Neural cell (in vitro differentiated cells): ENCODE results near the gene ZNHIT2. TPM values are rescaled to one million over a fixed set of nuclear protein-coding genes. Genes with fewer than 3 reads are reported as not detected.

Source experiments
- H2AFZ ChIP-seq: fragments of 200-600, 300-800 bp; sonication (generic), shearing (Covaris generic); 2 replicates; pipeline ENCODE4 v1.6.0; 2014; ENCODE audit warnings: low read depth, mild to moderate bottlenecking, antibody characterized with exemption, low read length, moderate library complexity
- H3F3A ChIP-seq: fragments of 200-600 bp; shearing (Covaris generic); 2 replicates; pipeline ENCODE4 v1.6.1; 2016; ENCODE audit warnings: mild to moderate bottlenecking, moderate library complexity, mixed read lengths, antibody characterized with exemption, low read length; ENCODE audit not compliant: insufficient read depth, poor library complexity, severe bottlenecking
- H3K27ac ChIP-seq: fragments of 200-600, 300-800 bp; sonication (generic), shearing (Covaris generic); 2 replicates; pipeline ENCODE4 v1.5.1; 2014; ENCODE audit warnings: mild to moderate bottlenecking, low read length, moderate library complexity
- H3K27me3 ChIP-seq: fragments of 300-800, 200-600 bp; sonication (generic), shearing (Covaris generic); 2 replicates; pipeline ENCODE4 v1.6.0; 2014; ENCODE audit warnings: mild to moderate bottlenecking, low read depth, low read length, moderate library complexity; ENCODE audit not compliant: insufficient read depth
- H3K36me3 ChIP-seq: fragments of 300-800, 200-600 bp; sonication (generic), shearing (Covaris generic); 2 replicates; pipeline ENCODE4 v1.5.1; 2014; ENCODE audit warnings: mild to moderate bottlenecking, antibody characterized with exemption, low read length, moderate library complexity; ENCODE audit not compliant: insufficient read depth
- H3K4me2 ChIP-seq: fragments of 300-800, 200-600 bp; sonication (generic), shearing (Covaris generic); 2 replicates; pipeline ENCODE4 v1.6.0; 2014; ENCODE audit warnings: mild to moderate bottlenecking, low read length
- H3K4me3 ChIP-seq: fragments of 300-800, 200-600 bp; sonication (generic), shearing (Covaris generic); 2 replicates; pipeline ENCODE4 v1.5.1; 2014; ENCODE audit warnings: mild to moderate bottlenecking, low read length, moderate library complexity
- H3K79me2 ChIP-seq: fragments of 200-600 bp; shearing (Covaris generic); replicated peaks from 2 replicates; pipeline ENCODE4 v1.6.0; 2014; ENCODE audit warnings: mild to moderate bottlenecking, low read length, moderate library complexity; ENCODE audit not compliant: insufficient read depth
- H3K9ac ChIP-seq: fragments of 300-800, 200-600 bp; sonication (generic), shearing (Covaris generic); 2 replicates; pipeline ENCODE4 v1.6.1; 2016; ENCODE audit warnings: mild to moderate bottlenecking, low read length, mixed read lengths
- H3K9me2 ChIP-seq: fragments of 200-600 bp; shearing (Covaris generic); 2 replicates; pipeline ENCODE4 v1.6.1; 2016; ENCODE audit warnings: mild to moderate bottlenecking, low read length, mixed read lengths; ENCODE audit not compliant: insufficient read depth
- H3K9me3 ChIP-seq: fragments of 200-600, 300-800 bp; sonication (generic), shearing (Covaris generic); 2 replicates; pipeline ENCODE4 v1.6.1; 2016; ENCODE audit warnings: mild to moderate bottlenecking, mixed run types, low read length, moderate library complexity, mixed read lengths
- H4K20me1 ChIP-seq: fragments of 200-600 bp; shearing (Covaris generic); 2 replicates; pipeline ENCODE4 v1.6.1; 2016; ENCODE audit warnings: mild to moderate bottlenecking, mixed run types; ENCODE audit not compliant: insufficient read depth
- EP300 ChIP-seq: fragments of 450-650 bp; conservative IDR thresholded peaks from 2 replicates; pipeline ENCODE4 v1.6.1; 2014; ENCODE audit warnings: antibody characterized with exemption, mild to moderate bottlenecking, moderate library complexity; ENCODE audit not compliant: poor library complexity, severe bottlenecking
- EZH2 ChIP-seq: fragments of 200-600, 300-800 bp; shearing (Covaris generic), sonication (generic); IDR thresholded peaks from 2 replicates; pipeline ENCODE4 v1.6.1; 2014; ENCODE audit warnings: antibody characterized with exemption, low read length, borderline replicate concordance, mild to moderate bottlenecking; ENCODE audit not compliant: insufficient read depth, poor library complexity, severe bottlenecking
- MXI1 ChIP-seq: fragments of 450-650 bp; conservative IDR thresholded peaks from 2 replicates; pipeline ENCODE4 v1.6.1; 2014; ENCODE audit warnings: antibody characterized with exemption, mild to moderate bottlenecking; ENCODE audit not compliant: poor library complexity, severe bottlenecking
- POLR2AphosphoS5 ChIP-seq: IDR thresholded peaks from 2 replicates; pipeline ENCODE4 v1.6.1; 2012
- RAD21 ChIP-seq: fragments of 450-650 bp; conservative IDR thresholded peaks from 2 replicates; pipeline ENCODE4 v1.6.1; 2014; ENCODE audit warnings: antibody characterized with exemption, mild to moderate bottlenecking, moderate library complexity
- SMC3 ChIP-seq: fragments of 450-650 bp; conservative IDR thresholded peaks from 2 replicates; pipeline ENCODE4 v1.6.1; 2014; ENCODE audit warnings: antibody characterized with exemption, mild to moderate bottlenecking, moderate library complexity; ENCODE audit not compliant: poor library complexity
- TAF1 ChIP-seq: IDR thresholded peaks from 2 replicates; pipeline ENCODE4 v1.6.1; 2012; ENCODE audit warnings: low read depth
- polyA plus RNA-seq: library from polyadenylated mRNA; depleted of rRNA; stranded (reverse); fragments of >200 nt; gene quantifications from 2 replicates; pipeline ENCODE4 v1.2.3, GENCODE V29; 2014
- TF ChIP-seq, protein P1 (sequence below): IDR thresholded peaks from 2 replicates; pipeline ENCODE4 v1.6.1; 2012; ENCODE audit warnings: borderline replicate concordance
- TF ChIP-seq, protein P2 (sequence below): fragments of 450-650 bp; IDR thresholded peaks from 2 replicates; pipeline ENCODE4 v1.5.1; 2014; ENCODE audit warnings: antibody characterized with exemption, mild to moderate bottlenecking, moderate library complexity; ENCODE audit not compliant: poor library complexity, severe bottlenecking

ZNHIT2 gene
- polyA plus RNA-seq, 1 donor from 2014 or later = 7.0 TPM

DNA sequence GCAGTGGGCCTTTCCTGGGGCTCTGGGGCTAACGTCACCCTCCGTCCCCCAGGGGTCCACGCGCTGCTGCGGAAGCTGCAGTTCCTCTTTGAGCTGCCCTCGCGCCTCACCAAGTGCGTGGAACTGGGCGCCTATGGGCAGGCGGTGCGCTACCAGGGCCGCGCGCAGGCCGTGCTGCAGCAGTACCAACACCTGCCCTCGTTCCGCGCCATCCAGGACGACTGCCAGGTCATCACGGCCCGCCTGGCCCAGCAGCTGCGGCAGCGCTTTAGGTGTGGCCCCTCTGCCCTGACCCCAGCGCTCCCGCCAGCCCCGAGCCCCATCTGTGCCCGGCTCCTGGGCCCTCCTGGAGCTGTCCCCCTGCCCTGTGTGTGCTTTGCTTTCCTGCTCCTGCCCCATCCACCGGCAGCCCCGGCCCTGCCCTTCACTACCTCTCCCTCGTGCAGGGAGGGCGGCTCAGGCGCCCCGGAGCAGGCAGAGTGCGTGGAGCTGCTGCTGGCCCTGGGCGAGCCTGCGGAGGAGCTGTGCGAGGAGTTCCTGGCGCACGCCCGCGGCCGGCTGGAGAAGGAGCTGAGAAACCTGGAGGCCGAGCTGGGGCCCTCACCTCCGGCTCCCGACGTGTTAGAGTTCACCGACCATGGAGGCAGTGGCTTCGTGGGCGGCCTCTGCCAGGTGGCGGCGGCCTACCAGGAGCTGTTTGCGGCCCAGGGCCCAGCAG, 9.6 kb downstream of the ZNHIT2 start:
- Histone ChIP-seq H2AFZ (no peak overlapping the region), H3K9ac (no peak overlapping the region), H3K4me2 (no peak overlapping the region), H3K4me3 (no peak overlapping the region), H3K79me2 (peaks cover 3% of the 10 kb centered on the region), H3K27ac (no peak overlapping the region), H3K9me2 (no peaks in the 10 kb centered on the region), H3K9me3 (no peaks in the 10 kb centered on the region), H3F3A (no peaks in the 10 kb centered on the region), H4K20me1 (no peaks in the 10 kb centered on the region), H3K36me3 (no peaks in the 10 kb centered on the region), H3K27me3 (no peaks in the 10 kb centered on the region)
- TF ChIP-seq EZH2 (no peak), RAD21 (no peak), TAF1 (no peak)
- TF ChIP-seq, protein P1, sequence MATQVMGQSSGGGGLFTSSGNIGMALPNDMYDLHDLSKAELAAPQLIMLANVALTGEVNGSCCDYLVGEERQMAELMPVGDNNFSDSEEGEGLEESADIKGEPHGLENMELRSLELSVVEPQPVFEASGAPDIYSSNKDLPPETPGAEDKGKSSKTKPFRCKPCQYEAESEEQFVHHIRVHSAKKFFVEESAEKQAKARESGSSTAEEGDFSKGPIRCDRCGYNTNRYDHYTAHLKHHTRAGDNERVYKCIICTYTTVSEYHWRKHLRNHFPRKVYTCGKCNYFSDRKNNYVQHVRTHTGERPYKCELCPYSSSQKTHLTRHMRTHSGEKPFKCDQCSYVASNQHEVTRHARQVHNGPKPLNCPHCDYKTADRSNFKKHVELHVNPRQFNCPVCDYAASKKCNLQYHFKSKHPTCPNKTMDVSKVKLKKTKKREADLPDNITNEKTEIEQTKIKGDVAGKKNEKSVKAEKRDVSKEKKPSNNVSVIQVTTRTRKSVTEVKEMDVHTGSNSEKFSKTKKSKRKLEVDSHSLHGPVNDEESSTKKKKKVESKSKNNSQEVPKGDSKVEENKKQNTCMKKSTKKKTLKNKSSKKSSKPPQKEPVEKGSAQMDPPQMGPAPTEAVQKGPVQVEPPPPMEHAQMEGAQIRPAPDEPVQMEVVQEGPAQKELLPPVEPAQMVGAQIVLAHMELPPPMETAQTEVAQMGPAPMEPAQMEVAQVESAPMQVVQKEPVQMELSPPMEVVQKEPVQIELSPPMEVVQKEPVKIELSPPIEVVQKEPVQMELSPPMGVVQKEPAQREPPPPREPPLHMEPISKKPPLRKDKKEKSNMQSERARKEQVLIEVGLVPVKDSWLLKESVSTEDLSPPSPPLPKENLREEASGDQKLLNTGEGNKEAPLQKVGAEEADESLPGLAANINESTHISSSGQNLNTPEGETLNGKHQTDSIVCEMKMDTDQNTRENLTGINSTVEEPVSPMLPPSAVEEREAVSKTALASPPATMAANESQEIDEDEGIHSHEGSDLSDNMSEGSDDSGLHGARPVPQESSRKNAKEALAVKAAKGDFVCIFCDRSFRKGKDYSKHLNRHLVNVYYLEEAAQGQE = no peak

DNA sequence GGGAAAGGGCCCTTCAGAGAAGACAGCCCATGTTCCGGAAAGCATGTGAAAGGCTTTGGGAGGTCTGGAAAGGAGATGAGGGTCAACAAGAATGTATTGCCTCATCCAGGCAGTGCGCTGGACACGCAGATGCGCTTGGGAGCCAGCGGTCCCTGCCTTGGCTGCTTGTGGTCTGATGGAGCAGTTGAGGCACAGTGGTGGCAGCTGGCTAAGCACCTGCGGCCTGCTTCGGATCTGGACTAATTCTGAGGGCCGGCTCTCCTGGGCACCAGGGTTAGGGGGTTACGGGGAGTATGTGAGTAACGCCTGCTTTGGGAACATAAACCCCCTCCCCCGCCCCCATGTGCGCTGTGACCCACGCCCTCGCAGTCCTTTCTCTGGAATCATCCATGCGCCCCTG, 10.4 kb downstream of the ZNHIT2 start:
- Histone ChIP-seq H3F3A (no peaks in the 10 kb centered on the region), H3K9me2 (no peaks in the 10 kb centered on the region), H3K36me3 (no peaks in the 10 kb centered on the region), H3K4me3 (no peak overlapping the region), H3K9me3 (no peaks in the 10 kb centered on the region), H3K79me2 (no peaks in the 10 kb centered on the region), H4K20me1 (no peaks in the 10 kb centered on the region), H3K27me3 (no peaks in the 10 kb centered on the region), H3K9ac (no peak overlapping the region), H3K4me2 (no peak overlapping the region), H3K27ac (no peak overlapping the region), H2AFZ (no peak overlapping the region)
- TF ChIP-seq MXI1 (no peak), POLR2AphosphoS5 (no peak), EP300 (no peak), TAF1 (no peak), SMC3 (no peak), RAD21 (no peak), EZH2 (no peak)
- TF ChIP-seq, protein P1 = no peak
- TF ChIP-seq, protein P2, sequence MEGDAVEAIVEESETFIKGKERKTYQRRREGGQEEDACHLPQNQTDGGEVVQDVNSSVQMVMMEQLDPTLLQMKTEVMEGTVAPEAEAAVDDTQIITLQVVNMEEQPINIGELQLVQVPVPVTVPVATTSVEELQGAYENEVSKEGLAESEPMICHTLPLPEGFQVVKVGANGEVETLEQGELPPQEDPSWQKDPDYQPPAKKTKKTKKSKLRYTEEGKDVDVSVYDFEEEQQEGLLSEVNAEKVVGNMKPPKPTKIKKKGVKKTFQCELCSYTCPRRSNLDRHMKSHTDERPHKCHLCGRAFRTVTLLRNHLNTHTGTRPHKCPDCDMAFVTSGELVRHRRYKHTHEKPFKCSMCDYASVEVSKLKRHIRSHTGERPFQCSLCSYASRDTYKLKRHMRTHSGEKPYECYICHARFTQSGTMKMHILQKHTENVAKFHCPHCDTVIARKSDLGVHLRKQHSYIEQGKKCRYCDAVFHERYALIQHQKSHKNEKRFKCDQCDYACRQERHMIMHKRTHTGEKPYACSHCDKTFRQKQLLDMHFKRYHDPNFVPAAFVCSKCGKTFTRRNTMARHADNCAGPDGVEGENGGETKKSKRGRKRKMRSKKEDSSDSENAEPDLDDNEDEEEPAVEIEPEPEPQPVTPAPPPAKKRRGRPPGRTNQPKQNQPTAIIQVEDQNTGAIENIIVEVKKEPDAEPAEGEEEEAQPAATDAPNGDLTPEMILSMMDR = no peak
